ENCODE data around the gene MPL.

DNA sequence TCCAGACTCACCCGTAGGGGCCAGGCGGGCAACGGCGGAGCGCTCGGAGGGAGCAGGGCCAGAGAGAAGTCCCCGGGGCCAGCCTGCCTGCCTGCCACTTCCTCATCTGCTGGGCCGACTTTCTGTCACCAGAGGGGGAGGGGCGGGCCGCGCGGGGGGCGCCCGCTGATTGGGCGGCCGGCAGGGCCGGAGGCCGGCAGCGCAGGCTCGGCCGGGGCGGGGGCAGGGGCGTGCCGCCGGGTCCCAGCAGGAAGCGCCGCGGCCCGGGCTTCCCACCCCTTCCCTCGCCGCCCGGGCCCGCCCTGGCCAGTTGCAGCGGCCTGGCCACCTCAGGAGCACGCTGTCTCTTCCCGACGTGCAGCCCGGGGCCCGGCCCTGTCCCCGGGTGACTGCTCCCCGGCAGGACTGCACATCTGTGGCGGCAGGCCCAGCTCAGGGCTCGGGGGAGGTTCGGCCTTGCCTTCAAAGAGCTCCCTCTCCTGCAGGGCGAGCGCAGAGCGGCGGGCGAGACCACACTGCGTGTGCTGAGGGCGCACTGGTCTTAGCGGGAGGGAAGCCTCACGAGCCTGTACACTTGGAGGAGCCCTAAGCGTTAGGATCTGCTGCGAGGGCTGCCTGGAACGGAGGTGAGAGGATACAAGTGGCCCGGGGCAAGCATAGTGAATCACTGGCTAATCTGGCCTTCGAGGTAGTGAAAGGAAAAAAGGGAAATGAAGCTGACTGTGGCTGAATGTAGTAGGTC is 30.5 kb downstream of the MPL start, which contains the start of gene ELOVL1:
- TF ChIP-seq EZH2 (IDR thresholded peaks at IDR 0.05) (no peak), POLR2AphosphoS5 (IDR thresholded peaks at IDR 0.05; ENCODE audit: borderline replicate concordance, low read depth, low read length) (peak; percentile 84)

All from SK-N-MC (cell line).